CD14-positive monocyte (primary cell): ENCODE data around the gene HTRA2. TPM values are rescaled to one million over a fixed set of nuclear protein-coding genes. Genes with fewer than 3 reads are reported as not detected.
A peak's percentile ranks its signal among the peaks of the same experiment; 100 is the strongest.

Source experiments
- DNase-seq, 3 donors: peaks; one replicate each; pipeline ENCODE4 v3.0.0-alpha.2; 2011 to 2022
- H2AFZ ChIP-seq: 2 replicates; pipeline ENCODE4 v1.6.0; 2012; ENCODE audit warnings: mild to moderate bottlenecking, low read depth, low read length, inconsistent platforms; ENCODE audit not compliant: insufficient read depth, poor library complexity, severe bottlenecking
- H3K27ac ChIP-seq, 2 donors: 1 replicate in 1 of 2; 2 replicates in 1 of 2; pipeline ENCODE4 v1.5.1; 2012 to 2013; ENCODE audit warnings: low read length in 2 of 2, control low read depth in 1 of 2, inconsistent platforms in 1 of 2, low read depth in 1 of 2, mild to moderate bottlenecking in 1 of 2
- H3K27me3 ChIP-seq, 2 donors: one replicate each; pipeline versions ENCODE4 v1.6.0 to v1.6.1; 2011 to 2013; ENCODE audit warnings: low read length in 2 of 2; ENCODE audit not compliant: control insufficient read depth in 2 of 2, insufficient read depth in 2 of 2
- H3K36me3 ChIP-seq, 2 donors: replicated peaks in 1 of 2; 1 replicate in 1 of 2; 2 replicates in 1 of 2; pipeline versions ENCODE4 v1.5.1 to v1.6.1; 2012 to 2013; ENCODE audit warnings: low read length in 2 of 2, control low read depth in 1 of 2, inconsistent platforms in 1 of 2, mild to moderate bottlenecking in 1 of 2; ENCODE audit not compliant: insufficient read depth in 2 of 2, control insufficient read depth in 1 of 2
- H3K4me1 ChIP-seq, 2 donors: 1 replicate in 1 of 2; 2 replicates in 1 of 2; pipeline versions ENCODE4 v1.5.1 to v1.6.1; 2012 to 2013; ENCODE audit warnings: low read length in 2 of 2, control low read depth in 1 of 2, inconsistent platforms in 1 of 2, mild to moderate bottlenecking in 1 of 2, moderate library complexity in 1 of 2; ENCODE audit not compliant: insufficient read depth in 2 of 2, control insufficient read depth in 1 of 2
- H3K4me2 ChIP-seq: replicated peaks from 2 replicates; pipeline ENCODE3; 2012; ENCODE audit warnings: low read length, moderate library complexity, mild to moderate bottlenecking; ENCODE audit not compliant: poor library complexity, severe bottlenecking; ENCODE audit errors: extremely low read depth
- H3K4me3 ChIP-seq, 3 experiments: fragments of 200-600 bp in 1 of 3; sonication (generic) in 1 of 3; replicated peaks in 1 of 3; 1 replicate in 2 of 3; 2 replicates in 1 of 3; pipeline ENCODE4 v1.5.1; 2011 to 2013; ENCODE audit warnings: low read length in 3 of 3, mild to moderate bottlenecking in 3 of 3, control low read depth in 2 of 3, low read depth in 2 of 3, inconsistent platforms in 1 of 3, moderate library complexity in 1 of 3
- H3K79me2 ChIP-seq: 2 replicates; pipeline ENCODE4 v1.6.0; 2012; ENCODE audit warnings: mild to moderate bottlenecking, control low read depth, inconsistent platforms, low read length, moderate library complexity; ENCODE audit not compliant: insufficient read depth
- H3K9ac ChIP-seq: 2 replicates; pipeline ENCODE4 v1.6.0; 2017; ENCODE audit warnings: low read length, mild to moderate bottlenecking; ENCODE audit not compliant: insufficient read depth, poor library complexity, severe bottlenecking
- H3K9me3 ChIP-seq, 2 donors: replicated peaks in 1 of 2; 1 replicate in 1 of 2; 2 replicates in 1 of 2; pipeline versions ENCODE4 v1.5.1 to v1.6.1; 2012 to 2013; ENCODE audit warnings: low read length in 2 of 2, control low read depth in 1 of 2; ENCODE audit not compliant: control insufficient read depth in 1 of 2, insufficient read depth in 1 of 2
- H4K20me1 ChIP-seq: 2 replicates; pipeline ENCODE4 v1.6.0; 2012; ENCODE audit warnings: mild to moderate bottlenecking, low read length, control low read depth, moderate library complexity; ENCODE audit not compliant: insufficient read depth
- H3K27ac Mint-ChIP-seq, 7 donors: one replicate each; pipeline ENCODE4 v1.8.0; 2020; ENCODE audit warnings: mild to moderate bottlenecking in 7 of 7, mixed read lengths in 7 of 7, moderate library complexity in 6 of 7, inconsistent platforms in 2 of 7
- H3K27me3 Mint-ChIP-seq, 3 donors: one replicate each; pipeline ENCODE4 v1.8.0; 2021 to 2022; ENCODE audit warnings: low read depth in 3 of 3, mild to moderate bottlenecking in 3 of 3, mixed read lengths in 3 of 3, moderate library complexity in 3 of 3, inconsistent platforms in 1 of 3
- H3K36me3 Mint-ChIP-seq, 2 donors: one replicate each; pipeline ENCODE4 v1.8.0; 2020; ENCODE audit warnings: mixed read lengths in 2 of 2, inconsistent platforms in 1 of 2, mild to moderate bottlenecking in 1 of 2
- H3K4me1 Mint-ChIP-seq: one replicate; pipeline ENCODE4 v1.8.0; 2020; ENCODE audit warnings: mild to moderate bottlenecking, mixed read lengths
- H3K4me3 Mint-ChIP-seq, 2 donors: one replicate each; pipeline ENCODE4 v1.8.0; 2020; ENCODE audit warnings: mild to moderate bottlenecking in 2 of 2, mixed read lengths in 2 of 2, moderate library complexity in 1 of 2
- H3K9me3 Mint-ChIP-seq, 7 donors: one replicate each; pipeline ENCODE4 v1.8.0; 2020 to 2022; ENCODE audit warnings: mixed read lengths in 7 of 7, mild to moderate bottlenecking in 6 of 7, moderate library complexity in 6 of 7, inconsistent platforms in 2 of 7
- CTCF ChIP-seq: fragments of 200-600 bp; IDR thresholded peaks from one replicate; pipeline ENCODE4 v1.8.0; 2022; ENCODE audit warnings: antibody characterized with exemption, mild to moderate bottlenecking
- WGBS: methylation state at CpG from one replicate; pipeline ENCODE4 v1.1.5; 2013; ENCODE audit warnings: missing lambda C conversion rate; ENCODE audit not compliant: insufficient coverage; 5-methylcytosine and 5-hydroxymethylcytosine counted together
- intact Hi-C, 2 donors: fragments of 100-400 bp; cut with micrococcal nuclease; formaldehyde crosslinking; loops; one replicate each; pipeline versions ENCODE4 v1.15.0 to v1.15.1; 2023
- polyA plus RNA-seq, 3 donors: library from polyadenylated mRNA; depleted of rRNA in 1 of 3; unstranded in 2 of 3; stranded (reverse) in 1 of 3; fragments of 300-500 nt in 2 of 3; fragments of >200 nt in 1 of 3; fragmentation: Illumina TruSeq in 2 of 3; gene quantifications; 1 replicate in 2 of 3; 2 replicates in 1 of 3; pipeline ENCODE4 v1.2.3, GENCODE V29; 2012 to 2021

HTRA2 gene
- polyA plus RNA-seq, 3 donors: 11.3 to 20.5 (median 15.0) TPM

DNA sequence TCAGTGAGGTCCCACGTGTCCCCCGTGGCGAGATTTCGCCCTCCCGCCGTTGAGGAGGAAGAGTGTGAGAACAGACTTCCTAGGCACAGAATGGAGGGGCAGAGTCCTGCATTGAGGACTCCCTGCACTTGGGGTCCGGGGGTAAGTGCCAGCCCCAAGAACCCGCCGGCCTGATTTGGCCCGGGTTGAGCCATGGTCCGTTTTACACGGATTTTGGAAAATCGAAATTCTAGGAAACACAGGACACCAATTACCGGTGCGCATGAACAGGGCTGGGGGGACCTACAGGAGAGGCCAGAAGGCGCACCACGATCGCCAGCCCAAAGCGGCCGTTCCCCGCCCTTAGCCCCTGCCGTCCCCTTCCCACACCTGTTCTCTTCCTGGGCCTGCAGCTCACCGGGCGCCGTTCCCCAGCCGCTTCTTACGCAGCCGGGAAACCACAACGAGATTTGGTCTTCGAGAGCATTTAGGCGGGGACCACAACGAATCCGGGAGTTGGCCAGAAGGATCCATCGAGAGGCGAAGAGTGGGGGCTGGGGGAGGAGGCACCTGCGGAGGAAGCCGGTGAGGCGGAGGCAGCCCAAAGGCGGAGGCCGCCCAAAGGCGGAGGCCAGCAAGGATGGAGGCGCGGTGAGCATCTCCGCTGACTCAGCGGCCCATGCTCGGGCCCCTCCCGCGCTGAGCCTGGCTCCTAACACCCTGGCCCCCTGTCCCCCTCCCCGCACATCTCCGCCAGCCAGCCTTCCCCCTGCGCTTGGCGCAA lies 15.9 kb upstream of the HTRA2 start:
- Mint-ChIP-seq H3K36me3 (peaks cover 10 to 14% of the 10 kb centered on the region in 2 donors), H3K27me3 (peaks cover 81 to 100% (median 90%) of the 10 kb centered on the region in 3 donors), H3K27ac (no peak overlapping the region), H3K4me3 (peak overlapping the region in 1 of 2 donors; percentile 60), H3K4me1 (peaks cover 39% of the 10 kb centered on the region), H3K9me3 (peaks cover 2 to 28% (median 23%) of the 10 kb centered on the region in 7 donors)
- intact Hi-C loops: no loop called here
- Histone ChIP-seq H3K9ac (no peak overlapping the region), H3K79me2 (no peaks in the 10 kb centered on the region), H3K4me2 (peak overlapping the region; percentile 86), H3K9me3 (peaks cover 0 to 20% of the 10 kb centered on the region in 2 donors), H3K27ac (no peak overlapping the region), H3K36me3 (no peaks in the 10 kb centered on the region), H3K27me3 (peaks cover 80 to 98% of the 10 kb centered on the region in 2 donors), H3K4me1 (peaks cover 26 to 32% of the 10 kb centered on the region in 2 donors), H2AFZ (no peak overlapping the region), H3K4me3 (no peak overlapping the region), H4K20me1 (no peaks in the 10 kb centered on the region)
- DNase-seq: peak in 1 of 3 donors; percentile 17
- 3% methylated on average over 51 of the region's 52 CpGs for WGBS
- no peak for TF ChIP-seq CTCF

GRCh38 chr2:74514368-74515270 lies 15.1 kb upstream of the HTRA2 start, which contains the start of gene TLX2:
Gene TLX2 (plus strand): TSS chr2:74514450. CDS start chr2:74514807, 357 bp downstream.
- peaks cover 10 to 12% of the 10 kb centered on the region in 2 donors for H3K36me3 Mint-ChIP-seq
- no peak for DNase-seq
- H3K27me3 ChIP-seq: peaks cover 85 to 99% of the 10 kb centered on the region in 2 donors

More at GRCh38 chr2:74514368-74515270, 15.1 kb upstream of the HTRA2 start, which contains the start of gene TLX2:
- Mint-ChIP-seq H3K27me3 (peaks cover 85 to 100% (median 93%) of the 10 kb centered on the region in 3 donors), H3K4me1 (peaks cover 39% of the 10 kb centered on the region), H3K9me3 (peaks cover 2 to 28% (median 22%) of the 10 kb centered on the region in 7 donors), H3K27ac (peak within 1 kb of the TSS in 2 of 7 donors; percentile 33 to 53), H3K4me3 (peak within 1 kb of the TSS; percentile 45 to 90)
- TF ChIP-seq CTCF: no peak
- no peaks in the 10 kb centered on the region for H3K36me3 ChIP-seq
- peak within 1 kb of the TSS in 1 of 3 experiments; percentile 72 for H3K4me3 ChIP-seq
- no peak within 1 kb of the TSS for H3K9ac ChIP-seq
- intact Hi-C loops: no loop called here
- no peaks in the 10 kb centered on the region for H3K79me2 ChIP-seq
- H3K9me3 ChIP-seq: peaks cover 0 to 24% of the 10 kb centered on the region in 2 donors
- no peak within 1 kb of the TSS for H2AFZ ChIP-seq
- no peaks in the 10 kb centered on the region for H4K20me1 ChIP-seq
- 2% methylated on average over 76 of the region's 82 CpGs for WGBS
- H3K27ac ChIP-seq: no peak within 1 kb of the TSS
- H3K4me1 ChIP-seq: peaks cover 26 to 32% of the 10 kb centered on the region in 2 donors
- H3K4me2 ChIP-seq: peak within 1 kb of the TSS; percentile 86
